MM.1S (cell line): ENCODE results near the gene ADAMTSL3.
"Not testable (repeated sequence)": the region's sequence is repeated elsewhere in the genome, so short reads cannot be mapped to it uniquely, and the experiment has no call there.

Experiments used
- EZH2 ChIP-seq: fragments of 300-600 bp; sonication (generic); optimal IDR thresholded peaks from 2 replicates; pipeline ENCODE3; 2017; ENCODE audit warnings: low read depth, mild to moderate bottlenecking, antibody characterized with exemption, low read length, mixed read lengths
- EZH2phosphoT487 ChIP-seq: fragments of 300-600 bp; sonication (generic); IDR thresholded peaks from 2 replicates; pipeline ENCODE4 v1.6.1; 2018; ENCODE audit warnings: antibody characterized with exemption, low read length
- TF ChIP-seq, protein P1 (sequence below): fragments of 300-600 bp; sonication (generic); IDR thresholded peaks from 2 replicates; pipeline ENCODE4 v1.5.1; 2016; ENCODE audit warnings: antibody characterized with exemption, low read length, mixed read lengths

DNA sequence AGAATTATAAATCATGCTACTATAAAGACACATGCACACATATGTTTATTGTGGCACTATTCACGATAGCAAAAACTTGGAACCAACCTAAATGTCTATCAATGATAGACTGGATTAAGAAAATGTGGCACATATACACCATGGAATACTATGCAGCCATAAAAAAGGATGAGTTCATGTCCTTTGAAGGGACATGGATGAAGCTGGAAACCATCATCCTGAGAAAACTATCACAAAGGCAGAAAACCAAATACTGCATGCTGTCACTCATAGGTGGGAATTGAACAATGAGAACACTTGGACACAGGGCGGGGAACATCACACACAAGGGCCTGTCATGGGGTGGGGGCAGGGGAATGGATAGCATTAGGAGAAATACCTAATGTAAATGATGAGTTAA, 424.1 kb downstream of the ADAMTSL3 start:
- TF ChIP-seq, protein P1, sequence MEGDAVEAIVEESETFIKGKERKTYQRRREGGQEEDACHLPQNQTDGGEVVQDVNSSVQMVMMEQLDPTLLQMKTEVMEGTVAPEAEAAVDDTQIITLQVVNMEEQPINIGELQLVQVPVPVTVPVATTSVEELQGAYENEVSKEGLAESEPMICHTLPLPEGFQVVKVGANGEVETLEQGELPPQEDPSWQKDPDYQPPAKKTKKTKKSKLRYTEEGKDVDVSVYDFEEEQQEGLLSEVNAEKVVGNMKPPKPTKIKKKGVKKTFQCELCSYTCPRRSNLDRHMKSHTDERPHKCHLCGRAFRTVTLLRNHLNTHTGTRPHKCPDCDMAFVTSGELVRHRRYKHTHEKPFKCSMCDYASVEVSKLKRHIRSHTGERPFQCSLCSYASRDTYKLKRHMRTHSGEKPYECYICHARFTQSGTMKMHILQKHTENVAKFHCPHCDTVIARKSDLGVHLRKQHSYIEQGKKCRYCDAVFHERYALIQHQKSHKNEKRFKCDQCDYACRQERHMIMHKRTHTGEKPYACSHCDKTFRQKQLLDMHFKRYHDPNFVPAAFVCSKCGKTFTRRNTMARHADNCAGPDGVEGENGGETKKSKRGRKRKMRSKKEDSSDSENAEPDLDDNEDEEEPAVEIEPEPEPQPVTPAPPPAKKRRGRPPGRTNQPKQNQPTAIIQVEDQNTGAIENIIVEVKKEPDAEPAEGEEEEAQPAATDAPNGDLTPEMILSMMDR = not testable (repeated sequence)
- TF ChIP-seq EZH2, EZH2phosphoT487: not testable (repeated sequence)
